OCI-LY7 (cell line): Measurements from ENCODE around the gene SENP6. TPM values are rescaled to one million over a fixed set of nuclear protein-coding genes. Genes with fewer than 3 reads are reported as not detected.

Experiments used
- BruUV-seq: library from RNA; stranded (reverse); fragments of 400-500 nt; replicated peaks from 2 replicates; lab custom pipeline; 2021; lab: Mats Ljungman, UMichigan
- CTCF ChIA-PET: fragments of 300-600 bp; sonication (Branson Sonifier 250); formaldehyde crosslinking; loops from one replicate; lab custom pipeline; 2022; ENCODE audit warnings: antibody characterized with exemption; ENCODE audit not compliant: unreplicated experiment; lab: Charles Lee
- POLR2A ChIA-PET: fragments of 300-600 bp; sonication (Branson Sonifier 250); formaldehyde crosslinking; loops from one replicate; lab custom pipeline; 2022; ENCODE audit warnings: antibody characterized with exemption; lab: Charles Lee
- DNase-seq: peaks from one replicate; pipeline ENCODE4 v3.0.0-alpha.2; 2015; ENCODE audit warnings: low spot score
- H2AFZ ChIP-seq: fragments of 200-600 bp; sonication (generic), shearing (Covaris generic); 2 replicates; pipeline ENCODE4 v1.6.1; 2014; ENCODE audit warnings: mild to moderate bottlenecking, antibody characterized with exemption, low read length, moderate library complexity
- H3K27ac ChIP-seq: fragments of 200-600 bp; sonication (generic); 2 replicates; pipeline ENCODE4 v1.5.1; 2014; ENCODE audit warnings: mixed run types, low read depth, mild to moderate bottlenecking, moderate library complexity, low read length, inconsistent platforms; ENCODE audit not compliant: poor library complexity, severe bottlenecking
- H3K36me3 ChIP-seq: fragments of 200-600 bp; sonication (generic); 2 replicates; pipeline ENCODE4 v1.6.1; 2014; ENCODE audit warnings: mild to moderate bottlenecking, antibody characterized with exemption, low read length, moderate library complexity, mixed read lengths; ENCODE audit not compliant: insufficient read depth
- H3K4me1 ChIP-seq: fragments of 200-600 bp; sonication (generic); 2 replicates; pipeline ENCODE4 v1.5.1; 2014; ENCODE audit warnings: mild to moderate bottlenecking, low read length; ENCODE audit not compliant: insufficient read depth, poor library complexity, severe bottlenecking
- H3K4me2 ChIP-seq: fragments of 200-600 bp; sonication (generic); 2 replicates; pipeline ENCODE4 v1.6.1; 2014; ENCODE audit warnings: mild to moderate bottlenecking, low read length
- H3K4me3 ChIP-seq: fragments of 200-600 bp; sonication (generic); 2 replicates; pipeline ENCODE4 v1.5.1; 2014; ENCODE audit warnings: mild to moderate bottlenecking, low read depth, low read length; ENCODE audit not compliant: poor library complexity, severe bottlenecking
- H3K79me2 ChIP-seq: fragments of 200-600 bp; sonication (generic); 2 replicates; pipeline ENCODE4 v1.6.1; 2016; ENCODE audit warnings: low read depth, mild to moderate bottlenecking, low read length, moderate library complexity, mixed read lengths; ENCODE audit not compliant: insufficient read depth
- H3K9me2 ChIP-seq: fragments of 200-600 bp; sonication (generic); 2 replicates; pipeline ENCODE4 v1.6.1; 2016; ENCODE audit warnings: mild to moderate bottlenecking, low read length, mixed read lengths; ENCODE audit not compliant: insufficient read depth
- H3K9me3 ChIP-seq: fragments of 200-600 bp; sonication (generic); 2 replicates; pipeline ENCODE4 v1.6.1; 2014; ENCODE audit warnings: mild to moderate bottlenecking, mixed run types, low read length, mixed read lengths
- H4K20me1 ChIP-seq: fragments of 200-600 bp; sonication (generic); 2 replicates; pipeline ENCODE4 v1.6.1; 2014; ENCODE audit warnings: mild to moderate bottlenecking, antibody characterized with exemption, low read length, moderate library complexity, mixed read lengths; ENCODE audit not compliant: insufficient read depth
- CTCF ChIP-seq: fragments of 200-600 bp; sonication (generic); conservative IDR thresholded peaks from 2 replicates; pipeline ENCODE4 v1.5.1; 2014; ENCODE audit warnings: mild to moderate bottlenecking, antibody characterized with exemption, low read length, moderate library complexity, mixed read lengths
- EZH2phosphoT487 ChIP-seq: fragments of 200-600 bp; sonication (generic); IDR thresholded peaks from 2 replicates; pipeline ENCODE4 v1.6.1; 2018; ENCODE audit warnings: low read depth, borderline replicate concordance, mild to moderate bottlenecking, mixed run types, antibody characterized with exemption, low read length, moderate library complexity, mixed read lengths
- intact Hi-C: fragments of 100-400 bp; cut with micrococcal nuclease; formaldehyde crosslinking; loops from one replicate; pipeline ENCODE4 v1.10.0; 2022; ENCODE audit not compliant: unreplicated experiment
- total RNA-seq, 2 experiments: library from RNA; depleted of rRNA in 1 of 2; stranded (reverse); fragments of >200 nt in 1 of 2; shearing (Covaris generic) in 1 of 2; gene quantifications; 2 replicates each; pipeline ENCODE4 v1.2.3, GENCODE V29; 2014 to 2022

The SENP6 gene
- total RNA-seq, 2 experiments from 2014 or later, result 61.1 to 85.4 TPM

- Histone ChIP-seq H4K20me1 (peaks cover 28% of the 10 kb centered on the region), H3K4me3 (peak overlapping the region; percentile 98), H3K4me2 (peak overlapping the region; percentile 98), H3K9me2 (no peaks in the 10 kb centered on the region), H3K36me3 (peaks cover 16% of the 10 kb centered on the region), H3K79me2 (peaks cover 58% of the 10 kb centered on the region), H2AFZ (peak overlapping the region; percentile 61; the same call in 1 of the 2 replicates), H3K27ac (peak overlapping the region; percentile 82), H3K9me3 (no peaks in the 10 kb centered on the region), H3K4me1 (peaks cover 37% of the 10 kb centered on the region)
- intact Hi-C loops, result loop anchor here (5.0 kb wide), 1 partner anchor 361 kb away; the partner anchor contains the start of gene COX7A2
- BruUV-seq, result no TSS peak
- no peak for TF ChIP-seq CTCF
- no peak for TF ChIP-seq EZH2phosphoT487
- DNase-seq, result no peak
- POLR2A ChIA-PET, result interaction anchor here (0.6 to 2.3 kb wide), 9 partner anchors 9 to 319 kb away, joined by 3 to 16 read pairs (median 3); partner anchors contain the start of gene TMEM30A
- CTCF ChIA-PET, result interaction anchor here (1.1 kb wide), 1 partner anchor 8 kb away, joined by 5 read pairs; no protein-coding TSS in a partner anchor
Observed at GRCh38 chr6:75603106-75603420, 1.4 kb downstream of the SENP6 start.

GRCh38 chr6:75604294-75604693, 2.6 kb downstream of the SENP6 start:
- peaks cover 49% of the 10 kb centered on the region for H3K4me1 ChIP-seq
- POLR2A ChIA-PET, result no interaction called here
- intact Hi-C loops, result loop anchor here (5.0 kb wide), 1 partner anchor 362 kb away; the partner anchor contains the start of gene COX7A2

More at GRCh38 chr6:75604294-75604693, 2.6 kb downstream of the SENP6 start:
- Histone ChIP-seq H3K27ac (no peak overlapping the region), H4K20me1 (peaks cover 39% of the 10 kb centered on the region), H3K9me3 (no peaks in the 10 kb centered on the region), H3K9me2 (no peaks in the 10 kb centered on the region), H2AFZ (no peak overlapping the region), H3K4me2 (peak overlapping the region; percentile 98), H3K4me3 (peak overlapping the region; percentile 98), H3K79me2 (peaks cover 71% of the 10 kb centered on the region), H3K36me3 (peaks cover 16% of the 10 kb centered on the region)
- TF ChIP-seq EZH2phosphoT487, result no peak
- no peak for TF ChIP-seq CTCF
- DNase-seq, result no peak
- no TSS peak for BruUV-seq
- CTCF ChIA-PET, result no interaction called here
